HFFc6 (cell line): ENCODE measurements around the gene UGGT2. TPM values are rescaled to one million over a fixed set of nuclear protein-coding genes. Genes with fewer than 3 reads are reported as not detected.

ENCODE experiments used
- DNase-seq: peaks from one replicate; pipeline ENCODE4 v3.0.0-alpha.2; 2018
- H3K27ac Mint-ChIP-seq: 2 replicates; pipeline ENCODE4 v1.8.0; 2020; ENCODE audit warnings: mild to moderate bottlenecking, mixed read lengths
- H3K27me3 Mint-ChIP-seq: 2 replicates; pipeline ENCODE4 v1.8.0; 2021; ENCODE audit warnings: mild to moderate bottlenecking, moderate library complexity, mixed read lengths; ENCODE audit not compliant: insufficient read depth
- H3K36me3 Mint-ChIP-seq: 2 replicates; pipeline ENCODE4 v1.8.0; 2021; ENCODE audit warnings: low read depth, mixed read lengths
- H3K4me1 Mint-ChIP-seq: 2 replicates; pipeline ENCODE4 v1.8.0; 2020; ENCODE audit warnings: low read depth, mixed read lengths
- H3K4me3 Mint-ChIP-seq: 2 replicates; pipeline ENCODE4 v1.8.0; 2020; ENCODE audit warnings: mild to moderate bottlenecking, moderate library complexity, mixed read lengths
- H3K9me3 Mint-ChIP-seq: 2 replicates; pipeline ENCODE4 v1.8.0; 2020; ENCODE audit warnings: mild to moderate bottlenecking, mixed read lengths
- CTCF ChIP-seq: fragments of 200-600 bp; sonication (generic); IDR thresholded peaks from 2 replicates; pipeline ENCODE4 v1.5.0; 2021; ENCODE audit warnings: antibody characterized with exemption, mild to moderate bottlenecking
- total RNA-seq, 6 experiments: library from RNA; stranded (reverse); fragmentation: NEBNext Ultra II Directional; extraction: Animal tissue kit (Norgen Biotek cat#: 25700); gene quantifications; 2 replicates in 1 of 6; 3 replicates in 5 of 6; pipeline ENCODE4 v1.2.3, GENCODE V29; 2021

UGGT2 gene
- total RNA-seq, 6 experiments from 2014 or later: 20.4 to 26.9 (median 24.3) TPM

- no peak for TF ChIP-seq CTCF
- Mint-ChIP-seq H3K36me3 (no peaks in the 10 kb centered on the region; the same call in 1 of the 2 replicates), H3K4me1 (0 out of 2 replicates have a peak, but pooled peaks cover 4% of the 10 kb centered on the region), H3K9me3 (no peaks in the 10 kb centered on the region), H3K27me3 (no peaks in the 10 kb centered on the region; the same call in 1 of the 2 replicates), H3K27ac (no peak overlapping the region), H3K4me3 (no peak overlapping the region)
- no peak for DNase-seq
Measured at GRCh38 chr13:95752677-95753076, 300.5 kb downstream of the UGGT2 start.

Other genes with a start within 250 kb of the UGGT2 start
- not detected for gene HS6ST3, start 36.7 kb upstream of the UGGT2 start, total RNA-seq